ENCODE results near the gene PKD2L1.

PKD2L1 gene

DNA sequence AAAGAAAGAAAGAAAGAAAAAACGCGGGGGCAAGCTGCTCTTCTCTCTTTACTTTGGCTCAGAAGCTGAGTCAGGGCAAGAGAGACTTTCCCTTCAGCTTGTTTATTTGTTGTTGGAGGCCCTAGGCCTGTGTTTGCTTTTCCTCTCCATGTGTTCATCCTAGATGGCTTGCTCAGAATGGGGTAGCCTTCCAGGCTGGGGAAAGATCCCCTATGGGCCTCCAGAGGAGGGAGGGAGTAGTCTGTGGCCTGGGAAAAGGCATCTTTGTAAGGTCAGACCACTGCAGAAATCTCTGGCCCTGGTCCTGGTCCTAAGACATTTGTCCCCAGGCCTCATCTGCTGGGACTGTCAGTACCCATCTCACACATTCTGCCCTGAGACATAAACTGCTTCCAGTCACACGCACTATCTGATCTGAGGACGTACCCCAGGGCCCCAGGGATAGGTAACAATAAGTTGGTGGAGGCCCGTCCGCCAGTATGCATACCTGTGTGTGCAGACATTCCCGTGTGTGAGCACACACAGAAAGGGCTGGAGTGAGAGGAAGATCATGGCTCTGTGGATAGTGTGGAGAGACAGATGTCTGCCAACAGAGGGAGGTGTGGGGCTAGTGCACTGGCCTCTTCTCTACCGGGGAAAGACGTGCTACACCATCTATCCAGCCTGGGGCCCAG, 12.1 kb upstream of the PKD2L1 start:
- Histone ChIP-seq H3K4me3 (ENCODE audit: low read length) (no peak overlapping the region), H3K27me3 (ENCODE audit: insufficient read depth, low read length) (no peaks in the 10 kb centered on the region), H3K4me1 (ENCODE audit: insufficient read depth, low read length) (peaks cover 7% of the 10 kb centered on the region; the same call in 1 of the 2 replicates), H3K27ac (ENCODE audit: low read length) (no peak overlapping the region), H3K9me3 (ENCODE audit: insufficient read depth, low read depth, low read length) (no peaks in the 10 kb centered on the region), H3K36me3 (ENCODE audit: insufficient read depth, low read depth, low read length) (no peaks in the 10 kb centered on the region), H3K9ac (ENCODE audit: low read depth, low read length) (no peak overlapping the region)

DNA sequence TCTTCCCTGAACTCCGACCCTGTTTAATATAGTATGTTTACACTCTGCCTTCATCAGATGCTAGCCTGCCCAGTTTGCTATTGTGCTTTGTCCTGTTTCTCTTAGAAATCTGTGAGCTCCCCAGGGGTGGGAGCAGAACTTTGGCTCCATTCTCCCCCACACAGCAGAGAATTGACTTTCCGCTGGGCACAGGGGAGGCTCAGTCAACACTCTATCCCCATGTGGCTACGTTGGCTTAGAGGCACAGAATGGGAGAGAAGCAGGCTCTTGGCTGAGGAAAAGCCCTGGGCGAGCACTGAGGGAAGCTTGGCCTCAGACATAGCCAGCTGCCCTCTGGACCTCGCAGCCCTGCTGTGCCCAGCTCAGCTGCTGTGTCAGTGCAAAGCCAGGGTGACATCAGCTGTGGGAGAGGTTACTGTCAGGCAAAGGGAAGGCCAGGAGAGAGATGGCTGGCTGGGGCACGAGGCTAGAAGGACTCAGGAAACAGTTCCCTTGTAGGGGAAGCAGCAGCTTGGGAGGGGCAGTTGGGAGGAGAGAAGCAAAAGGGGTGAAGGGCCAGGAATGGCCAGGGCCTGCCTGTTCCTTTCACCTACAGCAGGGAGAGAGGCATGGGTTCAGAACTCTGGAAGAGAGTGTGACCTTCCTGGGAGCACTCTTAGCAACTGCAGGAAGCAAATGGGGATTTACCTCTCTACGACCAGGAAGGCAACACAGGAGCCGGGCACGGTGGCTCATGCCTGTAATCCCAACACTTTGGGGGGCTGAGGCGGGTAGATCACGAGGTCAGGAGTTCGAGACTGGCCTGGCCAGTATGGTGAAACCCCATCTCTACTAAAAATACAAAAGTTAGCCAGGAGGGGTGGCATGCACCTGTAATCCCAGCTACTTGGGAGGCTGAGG, 11.2 kb upstream of the PKD2L1 start:
- no peak overlapping the region for H3K27ac ChIP-seq (ENCODE audit: low read length)
- no peaks in the 10 kb centered on the region for H3K36me3 ChIP-seq (ENCODE audit: insufficient read depth, low read depth, low read length)
- no peak overlapping the region for H3K4me3 ChIP-seq (ENCODE audit: low read length)
- H3K4me1 ChIP-seq (ENCODE audit: insufficient read depth, low read length), result peaks cover 7% of the 10 kb centered on the region; the same call in 1 of the 2 replicates
- H3K27me3 ChIP-seq (ENCODE audit: insufficient read depth, low read length), result no peaks in the 10 kb centered on the region
- no peak overlapping the region for H3K9ac ChIP-seq (ENCODE audit: low read depth, low read length)
- H3K9me3 ChIP-seq (ENCODE audit: insufficient read depth, low read depth, low read length), result no peaks in the 10 kb centered on the region

DNA sequence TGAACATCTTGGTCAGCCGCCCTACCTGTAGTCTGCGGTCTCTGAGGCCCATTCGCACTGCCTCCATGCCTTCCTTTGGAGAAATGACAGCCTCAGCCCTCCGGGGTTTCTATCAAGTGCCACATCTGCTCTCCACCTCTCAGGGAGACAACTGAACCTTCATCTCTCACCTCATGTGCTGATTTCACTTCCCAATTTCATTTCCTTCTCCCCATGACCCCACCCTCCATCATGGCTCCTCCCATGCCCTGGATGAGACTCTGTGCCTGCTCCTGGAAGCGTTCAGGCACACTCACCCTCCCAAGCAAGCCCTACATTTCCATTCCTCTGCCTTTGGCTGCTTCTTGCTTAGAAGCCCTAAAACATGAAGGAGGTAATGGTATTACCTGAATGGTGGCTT, 9.2 kb upstream of the PKD2L1 start:
- Histone ChIP-seq H3K4me1 (ENCODE audit: insufficient read depth, low read length) (no peaks in the 10 kb centered on the region), H3K27me3 (ENCODE audit: insufficient read depth, low read length) (no peaks in the 10 kb centered on the region), H3K9me3 (ENCODE audit: insufficient read depth, low read depth, low read length) (no peaks in the 10 kb centered on the region), H3K27ac (ENCODE audit: low read length) (no peak overlapping the region), H3K9ac (ENCODE audit: low read depth, low read length) (no peak overlapping the region), H3K36me3 (ENCODE audit: insufficient read depth, low read depth, low read length) (no peaks in the 10 kb centered on the region), H3K4me3 (ENCODE audit: low read length) (no peak overlapping the region)

DNA sequence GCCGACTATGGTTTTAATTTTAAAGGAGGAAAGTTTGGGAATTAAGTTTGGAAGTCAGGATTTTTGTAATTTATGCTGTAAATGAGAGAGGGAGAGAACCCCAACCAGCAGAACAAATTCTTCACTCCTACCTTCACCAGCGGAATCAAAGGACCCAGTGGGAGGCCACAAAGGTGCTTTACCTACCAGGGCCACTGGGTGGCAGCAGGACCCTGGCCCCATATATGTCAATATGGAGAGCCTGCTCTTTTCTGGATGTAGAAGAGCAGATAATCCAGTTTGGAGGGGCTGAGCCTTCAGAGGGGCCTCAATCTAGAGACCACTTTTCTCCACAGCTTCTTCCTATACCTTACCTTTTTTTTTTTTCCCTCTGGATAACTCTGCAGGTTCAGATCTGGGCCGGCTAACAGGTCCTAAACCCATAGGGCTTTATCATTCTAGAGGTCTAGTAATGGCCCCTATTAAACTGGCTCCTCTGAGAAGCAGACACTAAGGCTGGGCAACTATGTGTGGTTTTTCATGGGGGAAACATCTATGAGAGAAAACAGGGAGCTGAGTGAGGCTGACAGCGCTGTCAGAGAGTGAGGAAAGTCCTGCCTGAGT, 8.5 kb upstream of the PKD2L1 start:
- H3K27ac ChIP-seq (ENCODE audit: low read length), result no peak overlapping the region

DNA sequence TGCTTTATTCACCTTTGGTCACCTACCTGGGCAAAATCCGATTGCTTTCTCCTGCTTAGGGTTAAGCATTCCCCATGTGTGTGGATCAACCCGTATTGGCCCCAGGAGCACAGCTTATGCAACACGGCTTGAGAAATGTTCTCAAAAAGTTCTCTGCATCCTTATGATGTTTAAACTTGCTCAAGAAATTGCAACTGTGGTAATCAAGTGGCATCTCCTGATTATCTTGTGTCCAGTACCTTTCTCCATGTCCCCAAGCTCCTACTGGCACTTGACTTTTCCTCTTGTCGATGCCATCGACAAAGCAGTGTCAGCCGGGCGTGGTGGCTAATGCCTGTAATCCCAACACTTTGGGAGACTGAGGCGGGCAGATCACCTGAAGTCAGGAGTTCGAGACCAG, 4.7 kb upstream of the PKD2L1 start:
- Histone ChIP-seq H3K4me1 (ENCODE audit: insufficient read depth, low read length) (no peaks in the 10 kb centered on the region), H3K27me3 (ENCODE audit: insufficient read depth, low read length) (peaks cover 8% of the 10 kb centered on the region; the same call in 1 of the 2 replicates), H3K9ac (ENCODE audit: low read depth, low read length) (no peak overlapping the region), H3K4me3 (ENCODE audit: low read length) (no peak overlapping the region), H3K36me3 (ENCODE audit: insufficient read depth, low read depth, low read length) (no peaks in the 10 kb centered on the region), H3K27ac (ENCODE audit: low read length) (no peak overlapping the region), H3K9me3 (ENCODE audit: insufficient read depth, low read depth, low read length) (no peaks in the 10 kb centered on the region)

More for the DNA sequence above, 8.5 kb upstream of the PKD2L1 start:
- no peaks in the 10 kb centered on the region for H3K4me1 ChIP-seq (ENCODE audit: insufficient read depth, low read length)
- H3K9ac ChIP-seq (ENCODE audit: low read depth, low read length), result no peak overlapping the region
- no peaks in the 10 kb centered on the region for H3K36me3 ChIP-seq (ENCODE audit: insufficient read depth, low read depth, low read length)
- H3K4me3 ChIP-seq (ENCODE audit: low read length), result no peak overlapping the region
- no peaks in the 10 kb centered on the region for H3K9me3 ChIP-seq (ENCODE audit: insufficient read depth, low read depth, low read length)
- no peaks in the 10 kb centered on the region; the same call in 1 of the 2 replicates for H3K27me3 ChIP-seq (ENCODE audit: insufficient read depth, low read length)

DNA sequence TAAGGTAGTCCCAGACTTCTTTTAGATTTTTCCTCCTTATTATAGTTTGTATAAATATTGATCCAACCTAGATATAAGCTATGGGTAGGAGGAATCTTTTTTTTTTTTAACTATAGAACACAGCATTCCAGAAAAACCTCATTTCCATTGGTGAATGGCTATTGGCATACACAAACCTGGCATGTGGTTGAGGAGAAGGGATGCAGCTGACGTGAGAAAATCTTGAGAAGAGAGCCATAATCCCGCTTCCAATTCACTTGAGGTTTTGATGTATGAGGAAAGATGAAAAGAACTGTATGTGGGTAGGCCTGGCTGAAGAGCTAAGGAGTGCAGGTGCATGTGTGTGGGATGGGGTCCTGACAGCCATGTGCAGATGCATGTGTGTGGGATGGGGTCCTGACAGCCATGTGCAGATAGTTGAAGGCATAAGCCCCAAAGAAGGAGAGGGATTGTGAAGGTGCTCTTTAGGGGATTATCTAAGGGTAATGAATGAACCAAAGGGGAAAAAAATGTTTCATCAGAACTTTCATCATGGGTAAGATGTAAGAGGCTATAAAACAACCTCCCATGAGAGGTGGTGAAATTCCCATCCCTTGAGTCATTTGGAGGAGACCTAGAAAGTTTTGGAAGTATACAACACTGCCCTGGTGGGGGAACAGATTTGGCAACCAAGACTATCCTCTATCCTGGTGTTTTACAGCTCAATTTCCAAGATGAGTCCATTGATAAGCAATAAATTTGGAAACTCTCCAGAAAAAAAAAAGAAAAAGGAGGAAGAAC, 3.8 kb upstream of the PKD2L1 start:
- H3K4me1 ChIP-seq (ENCODE audit: insufficient read depth, low read length), result no peaks in the 10 kb centered on the region
- no peaks in the 10 kb centered on the region for H3K9me3 ChIP-seq (ENCODE audit: insufficient read depth, low read depth, low read length)
- H3K36me3 ChIP-seq (ENCODE audit: insufficient read depth, low read depth, low read length), result no peaks in the 10 kb centered on the region
- no peak overlapping the region for H3K9ac ChIP-seq (ENCODE audit: low read depth, low read length)
- H3K27me3 ChIP-seq (ENCODE audit: insufficient read depth, low read length), result peaks cover 11% of the 10 kb centered on the region; the same call in 1 of the 2 replicates
- no peak overlapping the region for H3K27ac ChIP-seq (ENCODE audit: low read length)
- no peak overlapping the region for H3K4me3 ChIP-seq (ENCODE audit: low read length)

DNA sequence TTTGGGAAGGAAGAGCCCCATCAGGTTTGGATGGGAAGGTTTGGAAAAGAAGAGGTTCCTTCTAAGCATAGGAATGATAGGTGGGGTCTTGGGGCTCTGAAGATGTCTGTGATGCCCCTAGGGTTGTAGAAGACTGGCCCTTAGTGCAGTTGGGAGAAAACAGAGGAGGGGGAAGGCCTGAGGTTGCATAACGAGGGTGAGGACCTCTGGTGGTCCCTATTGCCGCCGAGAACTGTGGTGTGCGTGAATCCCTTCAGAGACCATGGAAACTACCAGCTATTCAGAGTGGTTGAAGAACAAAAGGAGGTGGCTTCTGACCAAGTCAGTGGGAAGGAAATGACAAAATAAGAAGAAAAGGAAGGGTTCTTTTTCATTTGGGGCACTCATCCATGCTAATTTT, 3.1 kb upstream of the PKD2L1 start:
- H3K9ac ChIP-seq (ENCODE audit: low read depth, low read length), result no peak overlapping the region
- peaks cover 14% of the 10 kb centered on the region; the same call in 1 of the 2 replicates for H3K27me3 ChIP-seq (ENCODE audit: insufficient read depth, low read length)

DNA sequence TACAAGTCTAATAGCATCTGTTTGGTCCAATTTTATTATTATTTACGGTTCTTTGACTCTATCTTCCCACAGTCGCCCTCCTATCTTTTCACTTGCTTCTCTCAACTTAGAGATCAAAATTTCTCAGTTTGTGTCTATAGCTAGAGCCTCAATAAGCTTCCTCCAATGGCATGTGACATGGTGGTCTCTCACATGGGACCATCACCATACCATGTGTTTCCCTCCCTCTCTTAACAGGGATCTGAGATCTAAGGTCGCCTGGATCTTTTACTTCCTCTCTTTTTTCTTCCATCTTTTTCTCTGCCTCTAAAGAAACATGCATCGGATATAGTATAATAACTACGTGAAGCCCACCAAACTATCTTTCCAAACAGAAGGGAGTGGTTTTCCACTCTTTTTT, 1.8 kb downstream of the PKD2L1 start:
- H3K27ac ChIP-seq (ENCODE audit: low read length), result no peak overlapping the region
- no peaks in the 10 kb centered on the region for H3K36me3 ChIP-seq (ENCODE audit: insufficient read depth, low read depth, low read length)
- H3K27me3 ChIP-seq (ENCODE audit: insufficient read depth, low read length), result peaks cover 46% of the 10 kb centered on the region
- no peaks in the 10 kb centered on the region for H3K4me1 ChIP-seq (ENCODE audit: insufficient read depth, low read length)
- H3K4me3 ChIP-seq (ENCODE audit: low read length), result no peak overlapping the region
- H3K9ac ChIP-seq (ENCODE audit: low read depth, low read length), result no peak overlapping the region
- H3K9me3 ChIP-seq (ENCODE audit: insufficient read depth, low read depth, low read length), result no peaks in the 10 kb centered on the region

More for the DNA sequence above, 3.1 kb upstream of the PKD2L1 start:
- no peaks in the 10 kb centered on the region for H3K9me3 ChIP-seq (ENCODE audit: insufficient read depth, low read depth, low read length)
- H3K36me3 ChIP-seq (ENCODE audit: insufficient read depth, low read depth, low read length), result no peaks in the 10 kb centered on the region
- H3K4me3 ChIP-seq (ENCODE audit: low read length), result no peak overlapping the region
- H3K4me1 ChIP-seq (ENCODE audit: insufficient read depth, low read length), result no peaks in the 10 kb centered on the region
- H3K27ac ChIP-seq (ENCODE audit: low read length), result no peak overlapping the region

DNA sequence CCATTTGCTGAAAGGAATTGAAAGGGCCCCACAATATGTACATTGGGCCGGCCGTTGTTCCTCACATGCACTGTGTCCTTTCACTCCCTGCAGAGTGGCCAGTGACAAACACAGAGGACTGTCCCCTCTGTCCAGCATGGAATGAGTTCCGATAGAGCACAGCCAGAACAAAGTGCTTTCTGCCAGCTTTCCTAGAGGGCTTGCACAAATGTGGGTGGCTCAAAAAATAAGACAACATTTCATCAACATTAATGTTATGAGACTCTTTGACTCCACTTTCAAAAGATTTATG, 2.4 kb downstream of the PKD2L1 start:
- H3K36me3 ChIP-seq (ENCODE audit: insufficient read depth, low read depth, low read length), result no peaks in the 10 kb centered on the region
- H3K27me3 ChIP-seq (ENCODE audit: insufficient read depth, low read length), result peaks cover 46% of the 10 kb centered on the region
- no peak overlapping the region for H3K9ac ChIP-seq (ENCODE audit: low read depth, low read length)
- H3K4me1 ChIP-seq (ENCODE audit: insufficient read depth, low read length), result no peaks in the 10 kb centered on the region
- H3K4me3 ChIP-seq (ENCODE audit: low read length), result no peak overlapping the region
- H3K9me3 ChIP-seq (ENCODE audit: insufficient read depth, low read depth, low read length), result no peaks in the 10 kb centered on the region
- H3K27ac ChIP-seq (ENCODE audit: low read length), result no peak overlapping the region

DNA sequence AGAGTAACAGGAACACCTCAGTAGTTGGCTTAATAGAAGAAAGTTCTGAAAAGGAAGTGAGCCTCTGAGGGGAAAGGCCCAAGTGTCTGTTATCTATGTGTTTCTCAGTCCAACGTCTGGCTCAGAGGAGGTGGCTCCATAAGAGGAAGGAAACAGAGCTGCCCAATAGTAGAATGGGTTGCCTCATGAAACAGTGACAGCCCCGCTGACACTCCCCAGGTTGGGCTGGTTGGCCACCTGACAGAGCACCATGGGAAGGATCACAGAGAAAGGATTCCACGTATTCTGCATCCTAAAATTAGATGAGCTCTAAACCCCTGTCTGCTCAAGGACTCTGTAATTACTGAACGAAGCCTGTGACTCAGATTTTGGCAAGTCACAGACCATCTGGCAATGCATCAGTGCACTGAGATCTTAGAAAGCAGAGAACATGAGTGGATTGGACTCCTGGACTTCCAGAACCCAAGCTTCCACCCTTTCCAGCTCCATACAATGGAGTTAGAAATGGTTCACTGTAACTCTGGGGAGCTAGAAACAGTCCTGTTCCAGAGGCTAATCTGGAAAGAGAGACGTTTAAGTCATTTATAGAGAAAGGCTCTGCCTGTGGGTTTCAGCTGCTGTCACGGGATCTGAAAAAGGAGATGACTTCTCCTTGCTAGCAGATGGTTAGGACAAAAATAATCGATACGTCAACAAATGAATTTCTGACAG, 2.9 kb downstream of the PKD2L1 start:
- Histone ChIP-seq H3K36me3 (ENCODE audit: insufficient read depth, low read depth, low read length) (no peaks in the 10 kb centered on the region), H3K9ac (ENCODE audit: low read depth, low read length) (no peak overlapping the region), H3K27ac (ENCODE audit: low read length) (no peak overlapping the region), H3K4me1 (ENCODE audit: insufficient read depth, low read length) (no peaks in the 10 kb centered on the region), H3K9me3 (ENCODE audit: insufficient read depth, low read depth, low read length) (no peaks in the 10 kb centered on the region), H3K27me3 (ENCODE audit: insufficient read depth, low read length) (peaks cover 46% of the 10 kb centered on the region), H3K4me3 (ENCODE audit: low read length) (no peak overlapping the region)

DNA sequence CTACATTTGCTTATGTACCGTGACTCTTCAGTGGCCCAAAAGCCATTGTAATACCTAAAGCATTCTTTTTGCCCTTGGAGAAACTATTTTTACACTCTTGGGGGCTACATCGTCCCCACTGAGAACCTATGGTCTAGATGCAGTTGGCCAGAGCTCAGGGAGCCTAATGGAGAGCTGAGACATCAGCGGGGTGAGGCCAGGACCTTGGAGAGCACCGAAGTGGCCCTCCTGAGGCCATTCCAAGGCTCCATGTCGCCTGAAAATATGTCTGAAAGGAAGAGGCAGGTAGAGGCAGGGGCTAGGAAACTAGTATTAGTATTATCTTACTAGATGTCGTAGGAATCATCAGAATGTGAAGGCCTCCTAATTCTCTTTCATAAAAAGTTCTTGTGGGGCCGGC, 4.9 kb downstream of the PKD2L1 start:
- no peak overlapping the region for H3K9ac ChIP-seq (ENCODE audit: low read depth, low read length)
- no peak overlapping the region for H3K27ac ChIP-seq (ENCODE audit: low read length)
- H3K9me3 ChIP-seq (ENCODE audit: insufficient read depth, low read depth, low read length), result no peaks in the 10 kb centered on the region
- H3K36me3 ChIP-seq (ENCODE audit: insufficient read depth, low read depth, low read length), result no peaks in the 10 kb centered on the region
- H3K4me1 ChIP-seq (ENCODE audit: insufficient read depth, low read length), result no peaks in the 10 kb centered on the region
- H3K4me3 ChIP-seq (ENCODE audit: low read length), result no peak overlapping the region
- peaks cover 45% of the 10 kb centered on the region for H3K27me3 ChIP-seq (ENCODE audit: insufficient read depth, low read length)

All from iPS-20b (cell line).